ENCODE data around the gene ICAM2.

- TF ChIP-seq CTCF (IDR thresholded peaks at IDR 0.05) (no peak), ZFX (IDR thresholded peaks at IDR 0.05; ENCODE audit: borderline replicate concordance) (no peak)
These were observed 48.7 kb upstream of the ICAM2 start for GRCh38 chr17:64069143-64069542.

Measured in 22Rv1 (cell line).